Dedifferentiated amniotic fluid mesenchymal stem cell (primary cell): ENCODE data around the gene ZNF595.
"Not testable (repeated sequence)": the region's sequence is repeated elsewhere in the genome, so short reads cannot be mapped to it uniquely, and the experiment has no call there.

Experiments
- DNase-seq: peaks from one replicate; pipeline ENCODE4 v3.0.0-alpha.2; 2016; ENCODE audit errors: extremely low spot score

Gene ZNF595

DNA sequence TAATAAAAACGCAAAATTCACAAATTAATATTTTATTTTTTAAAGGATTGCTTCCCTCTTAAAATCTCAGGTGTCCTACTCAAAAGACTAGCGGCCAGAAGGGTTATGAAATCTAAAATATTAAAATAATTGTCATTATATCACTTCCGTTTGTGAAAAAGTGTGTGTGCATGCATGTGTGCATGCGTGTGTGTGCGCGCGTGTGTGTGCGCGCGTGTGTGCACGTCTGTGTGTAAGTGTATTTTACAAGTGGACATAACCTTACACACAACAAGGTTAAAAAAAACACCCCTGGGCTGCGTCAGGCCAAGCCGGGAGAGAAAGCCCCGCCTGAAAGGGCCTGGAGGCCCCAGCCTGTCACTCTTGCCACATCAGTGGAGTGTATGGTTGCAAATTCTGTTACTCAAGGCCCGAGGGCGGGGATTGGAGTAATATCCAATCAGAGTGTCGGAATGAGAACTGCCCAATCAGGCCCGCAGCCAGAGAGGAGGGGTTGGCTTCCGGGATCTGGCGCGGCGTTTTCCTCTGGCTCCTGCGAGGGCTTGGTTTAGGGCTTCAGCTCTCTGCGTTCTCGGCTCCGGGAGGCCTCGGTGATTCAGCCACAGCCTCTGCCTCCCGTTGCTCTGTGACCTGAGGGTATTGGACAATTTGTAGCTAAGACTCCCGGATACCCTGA lies at the start of gene ZNF595:
Gene ZNF595, plus strand, starts transcription at position 518 of the 676 bp plus-strand sequence. CDS start 168 bp downstream, outside the sequence.
- DNase-seq = not testable (repeated sequence)

DNA sequence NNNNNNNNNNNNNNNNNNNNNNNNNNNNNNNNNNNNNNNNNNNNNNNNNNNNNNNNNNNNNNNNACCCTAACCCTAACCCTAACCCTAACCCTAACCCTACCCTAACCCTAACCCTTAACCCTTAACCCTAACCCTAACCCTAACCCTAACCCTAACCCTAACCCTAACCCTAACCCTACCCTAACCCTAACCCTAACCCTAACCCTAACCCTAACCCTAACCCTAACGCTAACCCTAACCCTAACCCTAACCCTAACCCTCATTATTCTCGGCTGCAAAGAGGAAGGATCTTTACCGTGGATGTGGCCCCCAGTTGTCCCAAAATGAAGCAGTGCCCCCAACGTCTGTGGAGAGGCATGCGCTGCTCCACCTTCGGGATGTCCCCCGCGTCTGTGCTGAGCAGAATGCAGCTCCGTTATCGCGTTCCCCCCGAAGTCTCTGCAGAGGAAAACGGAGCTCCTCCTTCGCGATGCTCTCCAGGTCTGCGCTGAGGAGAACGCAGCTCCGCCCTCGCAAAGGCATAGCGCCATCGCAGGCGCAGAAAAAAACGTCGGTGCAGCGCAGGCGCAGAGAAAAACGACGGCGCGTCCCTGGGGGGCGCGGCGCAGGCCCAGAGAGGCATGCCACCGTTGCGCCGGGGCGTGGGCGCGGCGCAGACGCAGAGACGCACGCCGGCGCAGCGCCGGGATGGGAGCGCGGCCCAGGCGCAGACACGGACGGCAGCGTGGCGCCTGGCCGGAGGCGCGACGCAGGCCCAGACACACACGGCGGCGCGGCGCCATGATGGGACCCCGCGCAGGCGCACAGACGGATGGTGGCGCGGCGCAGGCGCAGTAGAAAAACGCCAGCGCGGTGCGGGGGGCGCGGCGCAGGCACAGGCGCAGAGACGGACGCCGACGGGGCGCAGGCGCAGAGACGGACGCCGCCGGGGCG lies 42.9 kb upstream of the ZNF595 start:
- peak; percentile 14 for DNase-seq

DNA sequence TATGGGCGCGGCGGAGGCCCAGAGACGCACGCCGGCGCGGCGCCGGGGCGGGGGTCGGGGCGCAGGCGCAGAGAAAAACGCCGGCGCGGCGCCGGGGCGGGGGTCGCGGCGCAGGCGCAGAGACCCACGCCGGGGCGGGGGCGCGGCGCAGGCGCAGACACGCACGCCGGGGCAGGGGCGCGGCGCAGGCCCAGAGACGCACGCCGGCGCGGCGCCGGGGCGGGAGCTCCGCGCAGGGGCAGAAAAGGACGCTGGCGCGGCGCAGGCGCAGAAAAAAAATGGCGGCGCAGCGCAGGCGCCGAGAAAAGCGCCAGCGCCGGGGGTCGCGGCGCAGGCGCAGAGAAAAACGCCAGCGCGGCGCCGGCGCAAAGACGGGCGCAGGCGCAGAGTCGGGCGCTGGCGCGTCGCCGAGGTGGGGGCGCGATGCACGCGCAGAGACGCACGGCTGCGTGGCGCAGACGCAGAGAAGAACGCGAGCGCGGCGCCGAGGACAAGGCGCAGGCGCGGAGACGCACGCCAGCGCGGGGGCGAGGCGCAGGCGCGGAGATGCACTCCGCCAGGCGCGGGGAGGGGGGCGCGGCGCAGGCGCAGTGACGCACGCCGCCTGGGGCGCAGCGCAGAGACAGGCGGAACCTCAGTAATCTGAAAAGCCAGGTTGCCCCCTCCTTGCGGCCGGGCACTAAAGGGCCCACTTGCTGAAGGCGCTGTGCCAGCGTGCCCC lies 41.9 kb upstream of the ZNF595 start:
- DNase-seq = not testable (repeated sequence)

DNA sequence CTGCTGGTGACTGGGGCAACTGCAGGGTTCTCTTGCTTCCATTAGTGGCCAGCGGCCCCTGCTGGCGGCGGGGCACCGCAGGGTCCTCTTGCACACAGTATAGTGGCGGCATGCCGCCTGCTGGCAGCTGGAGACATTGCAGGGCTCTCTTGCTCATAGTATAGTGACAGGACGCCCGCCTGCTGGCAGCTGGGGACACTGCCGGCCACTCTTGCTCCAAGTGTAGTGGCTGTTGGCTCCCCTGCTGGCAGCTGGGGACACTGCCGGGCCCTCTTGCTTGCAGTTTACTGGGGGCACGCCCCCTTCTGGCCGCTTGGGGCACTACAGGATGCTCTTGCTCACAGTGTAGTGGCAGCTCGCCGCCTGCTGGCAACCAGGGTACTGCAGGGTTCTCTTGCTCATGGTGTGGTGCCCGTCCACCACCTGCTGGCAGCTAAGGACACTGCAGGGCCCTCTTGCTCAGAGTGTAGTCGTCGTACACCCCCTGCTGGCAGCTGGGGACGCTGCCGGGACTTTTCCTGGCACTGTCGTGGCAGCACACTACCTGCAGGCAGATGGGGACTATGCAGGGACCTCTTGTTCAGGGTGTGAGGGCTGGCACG lies 41.2 kb upstream of the ZNF595 start:
- not testable (repeated sequence) for DNase-seq

DNA sequence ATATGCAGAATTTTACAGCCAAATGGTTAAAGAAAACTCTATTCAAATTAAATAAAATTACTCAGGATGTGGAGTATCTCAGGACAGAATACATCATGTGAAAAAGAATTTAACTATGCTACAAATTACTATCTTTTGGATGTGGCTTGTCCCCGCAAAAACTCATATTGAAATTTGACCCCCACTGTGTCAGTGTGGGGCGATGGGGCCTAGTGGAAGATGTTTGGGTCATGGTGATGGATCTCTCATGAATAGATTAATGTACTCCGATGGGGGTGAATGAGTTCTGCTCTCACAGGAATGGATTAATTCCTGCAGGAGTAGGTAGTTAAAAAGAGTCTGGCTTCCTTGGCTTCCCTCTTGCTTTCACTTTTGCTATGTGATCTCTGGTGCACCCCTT lies 35.0 kb upstream of the ZNF595 start:
- not testable (repeated sequence) for DNase-seq

DNA sequence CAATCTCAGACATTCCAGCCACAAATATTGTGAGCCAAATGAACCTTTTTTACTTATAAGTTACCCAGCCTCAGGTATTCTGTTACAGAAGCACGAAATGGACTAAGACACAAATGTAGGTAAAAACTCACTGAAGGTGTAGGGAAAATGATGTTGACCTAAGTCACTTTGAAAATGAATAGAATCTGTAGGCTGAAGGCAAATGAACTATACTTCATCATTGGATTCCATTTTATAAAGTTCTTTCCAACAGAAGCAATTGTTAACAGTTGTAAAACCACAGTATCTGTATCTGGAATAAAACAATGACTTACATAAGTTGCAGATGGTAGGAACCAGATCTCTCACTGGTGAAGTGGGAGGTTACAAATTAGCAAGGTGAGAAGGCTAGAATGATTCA lies 34.5 kb upstream of the ZNF595 start:
- peak; percentile 14 for DNase-seq

DNA sequence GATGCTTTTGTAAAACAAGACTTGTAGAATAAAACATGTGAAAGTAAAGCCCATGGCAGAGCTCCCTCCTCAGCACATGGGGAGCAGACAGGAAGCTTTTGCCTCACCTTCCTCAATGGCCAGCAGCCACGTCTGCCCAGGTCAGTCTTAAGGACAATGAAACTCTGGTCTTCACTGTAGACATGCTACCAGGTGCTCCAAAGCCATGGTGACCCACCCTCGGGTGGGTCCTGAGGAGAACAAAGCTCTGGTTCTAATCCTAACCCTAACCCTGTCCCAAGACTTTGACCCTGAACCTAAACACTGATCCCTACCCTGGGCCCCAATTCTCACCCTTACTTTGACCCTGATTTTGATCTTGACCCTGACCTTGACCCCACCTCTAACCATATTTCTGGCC lies 30.2 kb upstream of the ZNF595 start:
- DNase-seq = not testable (repeated sequence)

DNA sequence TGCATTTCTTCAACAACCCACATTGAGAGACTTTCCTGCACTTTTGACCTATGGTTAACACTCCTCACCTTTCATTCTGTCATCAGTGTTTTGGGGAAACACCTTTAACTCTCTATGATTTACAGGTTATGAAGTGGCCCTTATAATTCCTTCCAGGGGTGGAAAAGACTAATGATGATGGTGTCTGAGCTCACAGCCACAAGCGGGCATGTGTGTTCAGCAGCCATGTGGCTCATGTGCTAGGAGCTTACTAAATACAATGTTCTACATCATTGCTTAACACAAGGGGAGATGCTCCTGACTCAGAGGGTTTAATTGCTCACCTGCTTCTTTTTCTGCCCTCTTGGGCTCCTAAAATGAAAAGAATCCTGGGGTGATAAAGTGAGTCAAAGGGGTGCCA lies 28.8 kb upstream of the ZNF595 start:
- not testable (repeated sequence) for DNase-seq

DNA sequence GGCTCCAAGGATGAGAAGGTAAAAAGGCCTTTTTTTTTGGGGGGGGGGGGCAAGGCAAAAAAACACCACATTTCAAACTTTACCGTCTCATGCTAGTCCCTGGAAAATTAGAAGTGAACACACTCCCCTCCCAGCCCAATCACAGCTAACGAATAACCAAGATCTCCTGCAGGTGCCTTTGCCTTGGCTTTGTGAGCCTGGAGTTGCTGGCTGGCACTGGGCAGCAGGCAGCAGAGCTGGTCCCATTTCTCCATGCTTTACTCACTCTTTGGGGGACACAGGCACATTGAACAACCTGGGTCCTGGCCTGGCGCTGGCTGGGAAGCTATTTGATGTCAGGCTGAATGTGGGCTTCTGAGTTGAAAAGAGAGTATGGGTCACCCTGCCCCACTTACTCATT lies 25.6 kb upstream of the ZNF595 start:
- not testable (repeated sequence) for DNase-seq

DNA sequence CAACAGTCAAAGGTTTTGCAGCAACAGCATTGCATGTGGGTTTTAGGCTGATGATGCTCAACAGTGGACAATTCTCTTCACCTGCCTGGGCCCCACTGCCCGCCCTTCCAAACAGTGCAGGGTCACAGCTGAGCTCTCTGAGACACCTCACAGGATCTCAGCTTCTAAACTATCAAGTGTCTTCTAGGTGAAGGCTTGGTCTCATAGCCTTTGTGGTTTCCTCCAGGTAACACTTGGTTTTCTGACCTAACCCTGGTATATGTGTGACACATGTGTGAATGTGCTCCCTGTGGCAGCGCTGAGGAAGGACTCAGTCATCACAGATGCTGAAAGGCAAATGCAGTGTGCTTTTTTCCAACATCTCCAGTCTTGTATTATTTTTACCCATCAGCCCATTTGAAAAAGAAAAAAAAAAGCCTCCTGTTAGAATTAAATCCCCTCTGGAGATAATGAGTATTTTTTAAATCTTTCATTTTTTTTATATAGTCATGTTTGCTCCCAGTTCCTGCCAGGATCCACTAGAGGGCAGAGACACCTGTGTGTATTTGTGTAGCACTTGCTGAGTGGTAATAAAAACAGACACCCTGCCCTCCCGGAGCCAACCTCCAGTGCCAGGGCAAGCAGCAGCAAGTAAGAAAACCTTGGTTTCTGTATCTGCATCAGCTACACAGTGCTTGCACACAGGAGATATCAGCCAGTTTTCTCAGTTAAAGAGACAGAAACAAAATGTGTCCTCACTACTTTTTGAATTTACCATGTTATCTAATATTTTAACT lies 24.2 kb upstream of the ZNF595 start:
- not testable (repeated sequence) for DNase-seq

DNA sequence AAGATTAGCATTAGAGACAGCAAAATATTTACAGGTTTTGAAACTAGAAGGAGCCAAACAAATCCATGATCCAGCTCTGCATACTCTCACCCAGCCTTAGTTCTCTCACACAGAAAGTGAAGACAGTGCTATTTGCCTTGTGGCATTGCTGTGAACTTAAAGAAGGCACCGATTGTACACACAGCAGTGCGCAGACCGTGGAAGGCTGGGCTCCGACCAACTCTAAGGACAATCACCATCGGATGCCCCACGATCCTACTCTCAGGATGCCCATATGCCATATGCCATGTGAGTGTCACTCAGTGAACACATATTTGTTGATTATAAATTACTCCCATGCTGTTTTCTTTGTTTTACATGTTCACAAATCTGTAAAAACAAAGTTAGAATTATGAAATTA lies 19.8 kb upstream of the ZNF595 start:
- DNase-seq = not testable (repeated sequence)

DNA sequence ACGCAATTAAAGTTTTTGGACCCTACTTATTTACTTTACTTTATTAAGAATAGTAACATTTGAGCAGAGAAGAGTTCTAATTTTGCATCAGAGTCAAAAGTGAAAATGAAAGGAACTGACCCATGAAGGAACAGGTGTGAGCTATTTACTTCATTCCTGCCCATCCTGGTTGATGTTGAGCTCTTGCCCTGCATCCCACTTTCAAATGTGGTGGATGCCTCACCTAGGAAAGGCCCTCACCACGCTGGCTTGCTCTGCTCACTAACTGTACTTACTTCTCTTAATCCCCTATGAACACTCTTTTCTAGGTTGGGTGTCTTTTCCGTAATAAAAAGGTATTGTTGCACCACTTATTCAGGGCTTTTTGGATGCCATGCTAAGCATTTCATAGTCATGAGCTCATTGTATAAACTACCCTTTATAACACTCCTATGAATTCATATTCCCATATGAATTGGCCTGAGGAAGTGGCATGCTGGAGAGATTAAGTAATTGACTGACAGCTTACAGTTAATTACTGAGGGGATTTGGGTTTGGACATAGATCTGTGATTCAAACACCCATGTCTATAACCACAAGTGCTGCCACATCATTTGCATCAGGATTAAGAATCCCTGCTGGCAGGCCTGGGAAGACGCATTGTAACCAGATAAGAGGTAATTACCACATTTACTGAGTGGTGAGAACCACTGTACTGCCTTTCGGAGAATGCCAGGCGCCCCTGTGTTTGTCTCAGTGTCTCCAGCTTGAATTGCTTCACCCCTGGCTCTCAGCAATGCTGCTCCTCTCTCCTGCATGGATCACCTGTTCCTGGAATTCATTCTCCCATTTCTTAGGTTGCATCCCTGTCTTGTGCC lies 16.3 kb upstream of the ZNF595 start:
- DNase-seq = peak; percentile 12

DNA sequence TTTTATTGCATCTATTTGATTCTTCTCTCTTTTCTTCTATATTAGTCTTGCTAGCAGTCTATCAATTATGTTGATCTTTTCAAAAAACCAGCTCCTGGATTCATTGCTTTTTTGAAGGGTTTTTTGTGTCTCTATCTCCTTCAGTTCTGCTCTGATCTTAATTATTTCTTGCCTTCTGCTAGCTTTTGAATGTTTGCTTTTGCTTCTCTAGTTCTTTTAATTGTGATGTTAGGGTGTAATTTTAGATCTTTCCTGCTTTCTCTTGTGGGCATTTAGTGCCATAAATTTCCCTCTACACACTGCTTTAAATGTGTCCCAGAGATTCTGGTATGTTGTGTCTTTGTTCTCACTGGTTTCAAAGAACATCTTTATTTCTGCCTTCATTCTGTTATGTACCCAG lies 14.9 kb upstream of the ZNF595 start:
- DNase-seq = not testable (repeated sequence)

DNA sequence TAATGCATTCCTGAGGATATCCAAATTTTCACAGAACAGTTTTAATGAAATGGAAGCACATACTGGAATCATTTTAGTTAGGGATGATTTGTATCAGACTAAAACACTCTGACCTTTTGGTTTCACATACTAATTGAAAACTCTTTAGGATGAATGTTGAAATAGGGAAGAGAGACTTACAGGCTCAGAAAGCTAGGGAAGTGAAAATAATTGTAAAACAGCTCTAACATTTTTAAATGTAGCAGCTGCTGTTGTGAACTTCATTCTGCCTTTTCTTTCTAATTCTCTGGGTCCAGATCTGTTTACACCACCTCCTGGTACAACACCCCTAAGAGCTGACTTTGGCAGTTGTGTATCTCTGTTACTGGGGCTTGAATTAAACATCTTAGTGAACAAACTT lies 9.7 kb upstream of the ZNF595 start:
- not testable (repeated sequence) for DNase-seq

DNA sequence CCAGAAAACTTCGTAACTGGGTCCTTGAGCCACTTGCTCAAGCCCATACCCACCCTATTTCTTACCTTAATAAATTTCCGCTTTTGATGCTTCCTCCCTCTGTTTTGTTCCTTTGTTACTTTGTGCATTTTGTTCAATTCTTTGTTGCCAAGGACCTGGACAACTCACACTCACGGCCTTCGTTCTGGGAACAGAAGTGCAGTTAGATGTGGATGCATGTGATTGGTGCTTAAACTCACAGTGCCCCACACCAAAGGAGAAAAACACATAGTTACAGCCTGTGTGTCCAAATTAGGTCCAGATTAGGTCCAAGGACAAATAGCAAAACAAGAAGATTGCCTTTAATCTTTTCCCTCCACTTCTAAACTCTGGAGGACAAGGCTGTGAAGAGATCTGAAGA lies 1.9 kb upstream of the ZNF595 start:
- not testable (repeated sequence) for DNase-seq

DNA sequence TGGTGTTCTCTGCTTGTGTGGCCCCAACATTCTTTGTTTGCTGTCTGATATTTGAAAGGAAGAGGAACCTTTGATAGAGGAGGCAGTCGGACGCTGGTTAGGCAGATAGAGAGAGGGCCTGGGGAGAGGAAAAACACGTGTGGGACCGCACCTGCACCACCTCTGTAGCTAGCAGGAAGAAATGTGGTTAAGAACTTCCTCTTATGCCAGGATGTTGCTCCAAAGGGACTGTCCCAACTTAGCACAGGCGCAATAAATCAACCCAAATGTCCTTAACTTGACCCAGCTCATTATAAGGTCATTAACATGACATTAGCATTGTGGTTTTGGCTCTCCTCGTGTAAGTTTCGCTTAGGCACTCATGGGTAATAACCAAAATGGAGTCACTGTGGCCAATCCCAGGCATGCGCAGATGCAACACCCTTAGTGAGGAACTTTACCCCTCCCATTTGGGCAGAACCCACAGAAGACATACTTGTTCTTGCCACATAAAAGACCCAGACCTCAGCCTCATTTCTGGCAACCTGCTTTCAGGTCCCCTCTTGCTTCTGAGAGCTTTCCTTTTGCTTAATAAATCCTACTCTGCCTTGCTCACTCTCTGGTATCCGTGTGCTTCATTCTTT lies 1.4 kb upstream of the ZNF595 start:
- DNase-seq = not testable (repeated sequence)

DNA sequence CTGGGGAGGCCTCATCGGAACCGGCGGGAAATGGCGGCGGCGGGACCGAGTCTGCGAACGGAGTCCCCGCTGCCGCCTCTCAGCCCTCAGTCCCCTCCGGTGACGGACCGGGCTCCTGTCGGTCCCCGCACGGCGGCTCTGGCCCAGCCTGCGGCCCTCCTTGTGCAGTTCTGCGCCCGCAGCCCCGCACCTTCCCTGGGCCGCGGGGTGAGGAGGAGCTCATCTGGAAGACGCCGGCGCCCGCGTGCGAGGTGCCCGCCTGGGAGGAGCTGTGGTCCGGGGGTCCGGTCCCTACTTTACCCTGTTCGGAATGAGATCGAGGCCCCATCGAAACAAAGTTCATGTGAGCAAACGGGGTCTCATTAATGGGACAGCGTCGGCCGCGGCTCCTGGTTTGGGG lies 400 bp downstream of the ZNF595 start:
- not testable (repeated sequence) for DNase-seq

DNA sequence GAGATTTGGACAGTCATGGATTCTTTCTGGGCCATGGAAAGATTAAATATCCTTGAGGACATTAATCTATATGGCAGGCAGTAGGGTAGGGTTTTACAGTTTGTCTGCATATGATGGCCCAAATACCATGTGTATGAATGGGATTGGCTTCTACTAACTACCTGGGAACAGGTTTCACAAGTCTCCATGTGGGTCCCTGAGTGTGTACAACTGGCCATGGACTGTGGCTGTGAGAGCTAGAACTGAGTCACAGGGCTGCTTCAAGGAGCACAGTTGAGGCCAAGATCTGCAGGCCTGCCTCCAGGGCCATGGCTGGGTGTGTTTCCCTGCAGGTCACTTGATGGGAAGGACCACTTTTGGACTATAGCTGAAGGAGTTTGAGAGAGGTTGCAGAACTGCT lies 11.6 kb downstream of the ZNF595 start:
- not testable (repeated sequence) for DNase-seq

DNA sequence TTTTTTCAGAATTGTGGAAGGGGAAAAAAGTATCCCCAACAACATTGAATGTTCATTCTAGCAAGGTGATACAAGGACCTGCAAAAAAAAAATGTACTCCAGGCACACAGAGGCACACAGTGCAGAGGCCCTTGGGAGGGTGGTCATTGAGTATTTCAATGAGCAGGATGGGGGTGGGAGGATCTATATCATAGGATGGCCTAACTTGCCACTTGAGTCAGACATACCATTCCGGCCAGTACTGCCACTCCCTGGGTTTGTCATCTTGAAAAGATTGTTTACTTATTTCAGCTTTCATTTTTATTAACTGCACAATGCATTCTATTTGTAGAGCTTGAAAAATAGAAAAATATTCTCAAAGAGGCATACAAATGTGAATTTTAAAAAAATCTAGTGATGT lies 18.7 kb downstream of the ZNF595 start:
- no peak for DNase-seq

DNA sequence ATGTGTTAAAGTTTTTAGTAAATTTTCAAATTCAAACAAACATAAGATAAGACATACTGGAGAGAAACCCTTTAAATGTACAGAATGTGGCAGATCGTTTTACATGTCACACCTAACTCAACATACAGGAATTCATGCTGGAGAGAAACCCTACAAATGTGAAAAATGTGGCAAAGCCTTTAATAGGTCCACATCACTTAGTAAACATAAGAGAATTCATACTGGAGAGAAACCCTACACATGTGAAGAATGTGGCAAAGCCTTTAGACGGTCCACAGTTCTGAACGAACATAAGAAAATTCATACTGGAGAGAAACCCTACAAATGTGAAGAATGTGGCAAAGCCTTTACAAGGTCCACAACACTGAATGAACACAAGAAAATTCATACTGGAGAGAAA lies 32.8 kb downstream of the ZNF595 start:
- DNase-seq = no peak
